Fibroblast of lung (primary cell): Measurements from ENCODE around the gene CGGBP1. TPM values are rescaled to one million over a fixed set of nuclear protein-coding genes. Genes with fewer than 3 reads are reported as not detected.

Experiments used
- DNase-seq, 2 donors: peaks; one replicate each; pipeline versions ENCODE4 v3.0.0 to v3.0.0-alpha.2; 2010; ENCODE audit warnings: low read depth in 2 of 2
- H2AFZ ChIP-seq: 2 replicates; pipeline ENCODE4 v1.5.1; 2012; ENCODE audit warnings: low read length, control low read depth, inconsistent platforms
- H3K27ac ChIP-seq: 2 replicates; pipeline ENCODE4 v1.5.1; 2011; ENCODE audit warnings: low read length, control low read depth; ENCODE audit not compliant: insufficient read depth
- H3K27me3 ChIP-seq: 2 replicates; pipeline ENCODE4 v1.5.1; 2011; ENCODE audit warnings: mild to moderate bottlenecking, low read length; ENCODE audit not compliant: control insufficient read depth, insufficient read depth
- H3K36me3 ChIP-seq: 2 replicates; pipeline ENCODE4 v1.5.1; 2011; ENCODE audit warnings: low read length; ENCODE audit not compliant: control insufficient read depth, insufficient read depth
- H3K4me1 ChIP-seq: 2 replicates; pipeline ENCODE4 v1.5.1; 2011; ENCODE audit warnings: low read length; ENCODE audit not compliant: control insufficient read depth, insufficient read depth; ENCODE audit errors: extremely low read depth
- H3K4me2 ChIP-seq: 2 replicates; pipeline ENCODE4 v1.5.1; 2011; ENCODE audit warnings: low read length, control low read depth; ENCODE audit not compliant: insufficient read depth; ENCODE audit errors: extremely low read depth
- H3K4me3 ChIP-seq, 4 experiments: fragments of 200-600 bp in 1 of 4; sonication (generic) in 1 of 4; replicated peaks in 1 of 4; 2 replicates each; pipeline ENCODE4 v1.5.1; 2011 to 2016; ENCODE audit warnings: low read length in 4 of 4, low read depth in 3 of 4, mild to moderate bottlenecking in 3 of 4, control low read depth in 2 of 4, inconsistent platforms in 1 of 4, mixed read lengths in 1 of 4; ENCODE audit not compliant: insufficient read depth in 1 of 4; ENCODE audit errors: control extremely low read depth in 1 of 4
- H3K79me2 ChIP-seq: 2 replicates; pipeline ENCODE4 v1.5.1; 2012; ENCODE audit warnings: mild to moderate bottlenecking, low read length, inconsistent platforms; ENCODE audit not compliant: control insufficient read depth, insufficient read depth
- H3K9ac ChIP-seq: 2 replicates; pipeline ENCODE4 v1.5.1; 2011; ENCODE audit warnings: mild to moderate bottlenecking, low read length, control low read depth; ENCODE audit not compliant: insufficient read depth
- H3K9me3 ChIP-seq: 2 replicates; pipeline ENCODE4 v1.5.1; 2012; ENCODE audit warnings: low read depth, low read length; ENCODE audit not compliant: control insufficient read depth, insufficient read depth
- H4K20me1 ChIP-seq: 2 replicates; pipeline ENCODE4 v1.5.1; 2011; ENCODE audit warnings: low read length; ENCODE audit not compliant: control insufficient read depth, insufficient read depth; ENCODE audit errors: extremely low read depth
- EZH2 ChIP-seq: IDR thresholded peaks from 2 replicates; pipeline ENCODE4 v1.5.1; 2012; ENCODE audit warnings: low read length, control low read depth, mild to moderate bottlenecking; ENCODE audit errors: missing control alignments
- polyA plus RNA-seq, 2 donors: library from polyadenylated mRNA; depleted of rRNA in 1 of 2; stranded (reverse) in 1 of 2; unstranded in 1 of 2; fragments of >200 nt; gene quantifications; 2 replicates each; pipeline ENCODE4 v1.2.1, GENCODE V29; 2011 to 2012; ENCODE audit warnings: missing spikeins in 1 of 2
- total RNA-seq: library from RNA; depleted of rRNA; stranded (reverse); fragments of >200 nt; gene quantifications from 2 replicates; pipeline ENCODE4 v1.2.1, GENCODE V29; 2014
- TF ChIP-seq, protein P1 (sequence below), 2 donors: IDR thresholded peaks in 1 of 2; conservative IDR thresholded peaks in 1 of 2; 1 replicate in 1 of 2; 2 replicates in 1 of 2; pipeline ENCODE4 v1.5.1; 2011 to 2012; ENCODE audit warnings: low read length in 2 of 2, control low read depth in 1 of 2, inconsistent platforms in 1 of 2, low read depth in 1 of 2, mild to moderate bottlenecking in 1 of 2

Gene CGGBP1
- total and polyA plus RNA-seq, 2 donors (not counting 1 experiment from before 2014, with no cell fraction given): 70.8 to 71.0 TPM

DNA sequence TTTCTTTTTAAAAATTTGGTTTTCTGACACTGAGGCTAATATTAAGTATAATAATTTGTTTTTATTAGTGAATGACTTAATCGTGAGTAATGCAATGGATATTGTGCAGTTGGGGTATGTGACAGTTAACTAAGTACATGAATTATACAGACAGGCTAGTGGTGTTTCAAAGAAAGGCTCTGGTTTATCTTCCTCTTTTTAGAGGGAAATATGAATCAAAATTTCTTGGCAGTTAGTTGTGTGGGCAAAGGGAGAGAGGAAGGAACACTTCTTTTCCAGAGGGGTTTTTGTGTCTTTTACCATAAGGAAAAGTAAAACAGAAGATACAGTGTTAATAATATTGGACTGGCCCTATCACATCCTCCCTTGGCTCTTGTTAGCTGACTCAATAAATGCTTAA is 2.9 kb upstream of the CGGBP1 start:
- no peaks in the 10 kb centered on the region for H4K20me1 ChIP-seq
- H3K27ac ChIP-seq: no peak overlapping the region
- no peak for TF ChIP-seq EZH2
- TF ChIP-seq, protein P1, sequence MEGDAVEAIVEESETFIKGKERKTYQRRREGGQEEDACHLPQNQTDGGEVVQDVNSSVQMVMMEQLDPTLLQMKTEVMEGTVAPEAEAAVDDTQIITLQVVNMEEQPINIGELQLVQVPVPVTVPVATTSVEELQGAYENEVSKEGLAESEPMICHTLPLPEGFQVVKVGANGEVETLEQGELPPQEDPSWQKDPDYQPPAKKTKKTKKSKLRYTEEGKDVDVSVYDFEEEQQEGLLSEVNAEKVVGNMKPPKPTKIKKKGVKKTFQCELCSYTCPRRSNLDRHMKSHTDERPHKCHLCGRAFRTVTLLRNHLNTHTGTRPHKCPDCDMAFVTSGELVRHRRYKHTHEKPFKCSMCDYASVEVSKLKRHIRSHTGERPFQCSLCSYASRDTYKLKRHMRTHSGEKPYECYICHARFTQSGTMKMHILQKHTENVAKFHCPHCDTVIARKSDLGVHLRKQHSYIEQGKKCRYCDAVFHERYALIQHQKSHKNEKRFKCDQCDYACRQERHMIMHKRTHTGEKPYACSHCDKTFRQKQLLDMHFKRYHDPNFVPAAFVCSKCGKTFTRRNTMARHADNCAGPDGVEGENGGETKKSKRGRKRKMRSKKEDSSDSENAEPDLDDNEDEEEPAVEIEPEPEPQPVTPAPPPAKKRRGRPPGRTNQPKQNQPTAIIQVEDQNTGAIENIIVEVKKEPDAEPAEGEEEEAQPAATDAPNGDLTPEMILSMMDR (conservative IDR thresholded peaks at IDR 0.05 in 1 of 2, IDR thresholded peaks at IDR 0.05 in 1 of 2; ENCODE audit: low read depth in 1 of 2, low read length in 2 of 2): no peak
- peak overlapping the region; percentile 9 to 93 (median 82) for H3K4me3 ChIP-seq
- no peak for DNase-seq
- H3K79me2 ChIP-seq: peaks cover 85% of the 10 kb centered on the region
- H3K4me1 ChIP-seq: peaks cover 2% of the 10 kb centered on the region
- no peaks in the 10 kb centered on the region for H3K9me3 ChIP-seq
- no peak overlapping the region for H2AFZ ChIP-seq
- H3K27me3 ChIP-seq: no peaks in the 10 kb centered on the region
- peak overlapping the region; percentile 77 for H3K4me2 ChIP-seq
- peak overlapping the region; percentile 12 for H3K9ac ChIP-seq
- H3K36me3 ChIP-seq: no peaks in the 10 kb centered on the region

DNA sequence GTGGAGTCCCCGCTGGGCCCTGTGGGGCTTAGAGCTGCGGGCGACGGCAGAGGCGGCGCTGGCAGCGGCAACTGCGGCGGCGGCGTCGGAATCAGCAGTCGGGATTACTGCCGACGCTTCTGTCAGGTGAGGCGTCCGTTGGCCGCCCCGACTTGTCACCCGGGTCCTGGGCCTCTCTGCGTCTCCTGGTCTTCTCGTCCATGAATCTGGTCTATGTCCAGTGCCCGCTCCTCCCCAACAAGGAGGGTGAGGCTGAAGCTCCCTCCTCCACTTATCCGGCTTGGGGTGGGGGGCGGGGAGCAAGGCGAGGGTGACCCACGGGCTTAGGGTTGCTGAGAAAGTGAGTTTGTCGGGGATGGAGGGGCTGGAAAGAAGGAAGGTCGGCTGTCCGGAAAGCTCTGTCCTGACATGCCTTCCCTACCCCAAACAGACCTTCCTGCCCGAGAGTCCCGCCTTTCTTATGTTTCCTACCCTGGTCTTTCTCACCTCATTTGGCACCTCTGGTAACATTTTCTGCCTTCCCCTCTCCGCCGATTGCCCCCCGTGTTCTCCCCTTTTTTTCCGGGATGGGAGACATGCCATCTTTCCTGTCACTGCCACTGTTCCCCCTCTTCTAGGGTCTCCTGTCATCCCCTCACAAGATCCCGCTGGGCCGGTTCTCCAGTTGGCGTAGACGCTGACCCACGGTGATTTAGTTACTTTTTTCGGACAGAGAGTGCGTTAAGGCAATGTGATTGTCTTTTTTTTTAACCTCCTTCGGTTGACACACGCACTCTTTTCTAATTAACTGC is 770 bp upstream of the CGGBP1 start:
- Histone ChIP-seq H3K9me3 (no peaks in the 10 kb centered on the region), H2AFZ (peak overlapping the region; percentile 80), H3K27me3 (no peaks in the 10 kb centered on the region), H3K79me2 (peaks cover 79% of the 10 kb centered on the region), H3K36me3 (peaks cover 7% of the 10 kb centered on the region), H3K4me2 (peak overlapping the region; percentile 38), H3K9ac (peak overlapping the region; percentile 86), H4K20me1 (no peaks in the 10 kb centered on the region), H3K4me3 (peak overlapping the region; percentile 79 to 94 (median 90)), H3K27ac (peak overlapping the region; percentile 88), H3K4me1 (peaks cover 2% of the 10 kb centered on the region)
- TF ChIP-seq, protein P1 (conservative IDR thresholded peaks at IDR 0.05 in 1 of 2, IDR thresholded peaks at IDR 0.05 in 1 of 2; ENCODE audit: low read depth in 1 of 2, low read length in 2 of 2): no peak
- TF ChIP-seq EZH2: no peak
- peak in 1 of 2 donors; percentile 6 for DNase-seq

DNA sequence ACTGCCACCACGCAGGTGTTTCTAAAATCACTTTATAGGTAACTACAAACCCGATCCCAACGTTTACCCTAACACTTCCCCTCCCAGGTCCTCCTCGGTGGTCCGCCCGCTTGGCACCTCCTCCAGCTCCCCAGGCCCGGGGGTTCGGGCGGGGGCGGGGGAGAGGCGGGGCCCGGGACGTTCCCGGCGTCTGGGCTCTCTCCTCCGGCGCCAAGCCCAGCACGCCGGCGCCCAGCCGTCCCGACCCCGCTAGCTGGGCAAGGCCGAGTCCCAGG is 562 bp downstream of the CGGBP1 start:
- no peak for TF ChIP-seq EZH2
- TF ChIP-seq, protein P1 (conservative IDR thresholded peaks at IDR 0.05 in 1 of 2, IDR thresholded peaks at IDR 0.05 in 1 of 2; ENCODE audit: low read depth in 1 of 2, low read length in 2 of 2): no peak

More for the DNA sequence above, 562 bp downstream of the CGGBP1 start:
- peak overlapping the region; percentile 86 to 95 (median 90) for H3K4me3 ChIP-seq
- peaks cover 2% of the 10 kb centered on the region for H3K4me1 ChIP-seq
- DNase-seq: no peak
- no peaks in the 10 kb centered on the region for H4K20me1 ChIP-seq
- peak overlapping the region; percentile 88 for H3K9ac ChIP-seq
- H3K79me2 ChIP-seq: peaks cover 67% of the 10 kb centered on the region
- H3K4me2 ChIP-seq: peak overlapping the region; percentile 86
- peak overlapping the region; percentile 67 for H2AFZ ChIP-seq
- H3K27ac ChIP-seq: peak overlapping the region; percentile 86
- H3K9me3 ChIP-seq: no peaks in the 10 kb centered on the region
- peaks cover 7% of the 10 kb centered on the region for H3K36me3 ChIP-seq
- H3K27me3 ChIP-seq: no peaks in the 10 kb centered on the region
